ENCODE measurements around the gene SMIM45.
A peak's percentile ranks its signal among the peaks of the same experiment; 100 is the strongest.
"Not testable (repeated sequence)": the region's sequence is repeated elsewhere in the genome, so short reads cannot be mapped to it uniquely, and the experiment has no call there.

The SMIM45 gene

GRCh38 chr22:41935509-41935908 is 16.4 kb upstream of the SMIM45 start:
- no peak for DNase-seq

DNA sequence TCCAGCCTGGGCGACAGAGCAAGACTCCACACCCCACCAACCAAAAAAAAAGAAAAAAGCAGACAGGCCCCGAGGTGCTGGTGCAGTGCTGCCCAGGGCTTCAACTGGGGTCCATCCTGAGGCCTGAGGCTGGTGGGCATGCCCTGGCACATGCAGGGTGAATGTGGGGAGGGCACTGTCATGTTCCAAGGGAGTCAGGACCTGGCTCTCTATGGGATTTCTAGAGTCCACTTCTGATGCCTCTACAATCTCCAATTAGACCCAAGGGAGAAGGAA is 15.1 kb upstream of the SMIM45 start:
- DNase-seq, result no peak

GRCh38 chr22:41939981-41940831 is 11.7 kb upstream of the SMIM45 start:
- peak; percentile 95 for DNase-seq

DNA sequence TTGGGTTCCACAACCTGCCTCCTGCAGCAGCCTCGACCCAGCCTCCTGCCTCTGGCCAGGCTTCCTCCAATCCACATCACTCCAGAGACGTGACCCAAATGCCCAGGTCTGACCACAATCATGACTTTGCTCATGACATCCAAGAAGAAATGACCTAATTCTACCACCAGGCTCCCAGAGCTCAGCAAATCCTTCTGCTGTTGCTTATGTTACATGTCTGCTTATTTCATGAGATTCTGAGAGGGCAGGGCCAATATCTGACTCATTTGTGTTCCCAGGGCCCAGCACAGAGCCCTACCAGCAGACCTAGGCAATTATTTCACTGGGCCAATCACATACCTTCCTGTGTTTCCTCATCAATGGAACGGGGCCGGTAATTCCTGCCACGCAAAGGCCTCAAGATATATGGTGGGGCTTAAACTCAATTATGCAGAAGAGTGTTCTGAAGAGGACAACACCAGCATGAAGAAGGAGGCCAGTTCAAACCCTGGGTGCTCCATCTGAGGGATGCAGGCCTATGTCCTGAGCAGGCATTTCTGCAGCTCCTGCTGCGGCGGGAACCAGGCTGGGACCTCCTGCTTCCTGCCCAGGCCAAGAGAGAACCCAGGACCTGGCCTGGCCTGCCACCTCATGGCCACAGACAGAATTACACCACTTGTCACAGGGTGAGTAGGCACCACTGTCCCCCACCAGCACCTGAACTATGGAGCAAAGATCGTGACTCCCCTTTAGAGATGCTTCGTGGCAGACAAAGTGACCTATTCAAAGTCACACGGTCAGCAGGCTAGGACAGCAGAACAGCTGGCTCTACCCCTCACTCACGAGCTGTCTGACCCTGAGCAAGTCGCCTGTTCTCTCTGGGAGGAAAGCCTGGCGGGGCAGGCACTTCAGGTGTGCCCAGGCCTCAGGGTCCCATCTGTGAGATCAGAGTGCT is 10.9 kb upstream of the SMIM45 start:
- DNase-seq, result peak; percentile 78

DNA sequence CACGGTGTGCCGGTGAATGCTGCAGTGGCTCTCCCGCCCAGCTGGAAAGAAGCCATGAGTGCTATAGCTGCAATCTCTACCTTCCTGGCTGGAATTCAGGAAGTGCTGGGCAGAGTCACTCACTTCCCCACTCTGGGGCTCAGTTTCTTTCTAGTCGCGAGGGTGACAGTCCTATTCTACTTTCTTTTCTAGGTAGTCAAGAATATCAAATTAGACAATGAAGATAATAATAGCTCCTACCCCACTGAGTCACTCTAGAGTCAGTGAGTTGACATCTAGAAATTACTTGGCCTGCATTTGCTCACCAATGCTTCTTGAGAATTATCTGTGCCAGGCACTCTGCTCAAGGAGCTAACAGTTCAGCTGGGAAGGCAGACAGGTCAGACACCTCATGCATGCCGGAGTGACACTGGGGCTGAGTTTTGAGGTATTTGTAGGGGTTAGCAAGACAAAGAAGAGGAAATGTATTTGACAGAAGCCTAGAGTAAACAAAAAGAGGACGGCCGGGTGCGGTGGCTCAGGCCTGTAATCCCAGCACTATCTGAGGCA is 8.2 kb upstream of the SMIM45 start:
- DNase-seq, result no peak

DNA sequence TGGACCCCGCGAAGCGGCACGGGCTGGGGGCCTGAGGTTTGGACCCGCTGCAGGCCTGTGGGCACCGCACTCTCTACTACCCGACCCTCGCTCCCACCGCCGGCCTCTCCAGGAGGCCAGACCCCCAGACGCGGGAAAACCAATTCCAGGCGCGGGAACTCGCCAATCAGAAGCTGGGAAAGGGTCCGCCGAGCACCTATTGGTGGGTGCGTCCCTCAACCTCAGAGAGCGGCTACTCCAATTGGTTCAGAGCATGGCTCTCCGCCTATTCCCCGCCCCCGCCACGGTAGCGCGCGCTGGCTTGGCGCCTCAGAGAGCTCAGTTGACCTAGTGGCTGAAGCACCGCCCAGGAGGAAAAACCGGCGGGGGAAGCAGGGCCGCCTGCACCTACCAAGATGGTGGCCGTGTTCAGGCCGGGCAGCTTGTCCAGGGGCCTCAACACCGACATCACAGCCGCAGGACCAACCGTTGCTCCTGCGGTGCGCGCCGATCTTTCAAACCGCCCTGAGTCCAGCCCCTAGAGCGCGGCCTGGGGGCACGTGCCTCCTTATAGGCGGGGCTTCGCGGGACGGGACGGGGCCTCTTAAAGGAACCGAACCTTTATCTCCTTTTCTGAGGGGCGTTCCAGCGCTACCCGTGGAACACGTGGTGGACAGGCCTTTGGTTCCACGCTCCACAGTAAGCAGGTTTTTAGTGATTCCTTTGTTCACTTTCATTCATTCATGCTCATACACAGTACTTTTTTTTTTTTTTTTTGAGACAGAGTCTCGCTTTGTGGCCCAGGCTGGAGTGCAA is 5.1 kb upstream of the SMIM45 start, which contains the start of gene CENPM:
Gene CENPM, minus strand, starts transcription at position 524 of the 795 bp plus-strand sequence. Its CDS starts 76 bp downstream, at position 448.
- DNase-seq, result peak; percentile 79

GRCh38 chr22:41947424-41948080 is 4.4 kb upstream of the SMIM45 start:
- no peak for DNase-seq

GRCh38 chr22:41948142-41948541 is 3.8 kb upstream of the SMIM45 start:
- no peak for DNase-seq

GRCh38 chr22:41948928-41949296 is 3.0 kb upstream of the SMIM45 start:
- DNase-seq, result not testable (repeated sequence)

- no peak for DNase-seq
Measured at GRCh38 chr22:41949297-41949965, 2.5 kb upstream of the SMIM45 start.

DNA sequence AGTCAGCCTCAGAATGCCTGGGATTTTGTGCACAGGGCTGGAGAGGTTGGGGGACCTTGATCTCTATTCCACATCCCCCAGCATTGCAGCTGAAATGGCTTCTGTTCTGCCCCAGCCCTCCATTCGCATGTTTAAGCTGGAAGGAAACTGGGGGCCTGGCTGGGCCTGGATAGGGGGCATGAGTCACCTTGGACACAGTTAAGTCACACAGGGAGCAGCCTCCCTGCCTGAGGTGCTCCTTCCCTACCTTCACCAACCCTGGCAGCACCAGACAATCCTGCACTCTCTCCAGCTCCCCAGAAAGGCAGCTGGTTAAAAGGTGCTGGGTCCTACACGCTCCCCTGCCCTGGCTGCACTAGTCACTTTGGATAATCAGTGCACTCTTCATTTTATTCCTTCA is 763 bp downstream of the SMIM45 start:
- no peak for DNase-seq

- no peak for DNase-seq
Measured at GRCh38 chr22:41957941-41958556, 6.1 kb downstream of the SMIM45 start.

DNA sequence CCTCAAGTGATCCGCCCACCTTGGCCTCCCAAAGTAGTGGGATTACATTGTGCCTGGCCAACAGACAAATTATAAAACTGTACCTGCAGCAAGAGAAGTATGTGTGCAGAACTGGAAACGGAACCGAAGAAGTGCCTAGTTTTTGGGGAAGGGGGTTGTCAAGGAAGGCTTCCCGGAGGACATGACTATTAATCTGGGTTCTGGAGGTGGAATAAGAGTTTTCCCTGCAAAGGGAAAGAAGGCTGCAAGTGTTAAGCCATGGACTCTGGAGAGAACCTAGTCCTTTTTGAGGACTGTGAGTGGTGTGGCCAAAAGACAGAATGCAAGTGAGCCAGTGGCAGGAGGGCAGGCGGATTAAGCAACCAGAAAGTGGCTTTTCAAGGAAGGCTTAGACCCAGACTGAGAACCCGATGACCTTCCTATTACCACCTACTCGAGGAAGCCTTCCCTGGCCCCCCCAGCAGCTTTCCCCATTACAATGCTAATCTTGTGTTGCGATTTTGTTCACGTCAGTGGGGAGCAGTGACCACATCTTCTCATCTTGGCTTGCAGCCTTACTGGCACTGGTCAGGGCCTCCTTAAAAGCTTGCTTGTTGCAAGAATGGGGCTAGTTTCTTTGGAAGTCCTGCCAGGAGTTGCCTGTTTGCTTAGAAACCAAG is 11.6 kb downstream of the SMIM45 start:
- no peak for DNase-seq

DNA sequence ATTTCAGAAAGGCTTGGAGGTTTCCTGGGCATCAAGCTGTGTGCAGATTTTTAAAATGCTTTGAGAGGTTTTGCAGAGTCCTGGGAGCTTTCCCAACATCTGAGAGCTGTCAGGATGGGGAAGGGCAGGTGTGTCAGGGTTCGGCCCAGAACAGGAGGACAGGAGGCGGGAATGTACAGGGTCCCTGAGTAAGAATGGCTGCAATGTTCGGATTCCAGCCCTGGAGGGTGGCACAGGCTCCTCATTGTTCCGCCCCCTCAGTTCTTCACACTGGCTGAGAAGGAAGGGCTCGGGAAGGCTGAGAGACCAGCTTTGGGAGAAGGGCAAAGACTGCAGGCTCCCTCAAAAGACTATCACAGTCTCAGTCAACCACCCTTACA is 12.2 kb downstream of the SMIM45 start:
- no peak for DNase-seq

GRCh38 chr22:41966225-41966606 is 14.3 kb downstream of the SMIM45 start:
- DNase-seq, result no peak

GRCh38 chr22:41966607-41967240 is 14.8 kb downstream of the SMIM45 start:
- DNase-seq, result no peak

DNA sequence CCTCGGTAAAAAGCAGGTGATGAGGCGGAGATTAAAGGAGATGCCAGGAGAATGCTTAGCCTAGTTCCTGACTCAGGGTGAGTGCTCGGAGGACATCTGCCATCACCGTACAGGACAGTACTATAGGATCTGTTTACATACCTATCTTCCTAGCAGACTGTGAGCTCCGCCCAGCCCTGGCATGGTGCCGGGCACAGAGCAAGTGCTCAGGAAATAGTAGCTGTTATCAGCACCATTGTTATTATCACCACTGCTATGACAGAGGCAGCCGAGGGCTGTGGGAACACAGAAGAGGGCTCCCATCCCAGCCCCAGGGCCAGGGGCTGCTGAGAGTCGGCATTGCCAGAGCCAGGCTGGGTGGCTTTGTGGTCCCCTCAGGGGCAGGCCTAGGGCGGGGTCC is 16.7 kb downstream of the SMIM45 start:
- no peak for DNase-seq

DNA sequence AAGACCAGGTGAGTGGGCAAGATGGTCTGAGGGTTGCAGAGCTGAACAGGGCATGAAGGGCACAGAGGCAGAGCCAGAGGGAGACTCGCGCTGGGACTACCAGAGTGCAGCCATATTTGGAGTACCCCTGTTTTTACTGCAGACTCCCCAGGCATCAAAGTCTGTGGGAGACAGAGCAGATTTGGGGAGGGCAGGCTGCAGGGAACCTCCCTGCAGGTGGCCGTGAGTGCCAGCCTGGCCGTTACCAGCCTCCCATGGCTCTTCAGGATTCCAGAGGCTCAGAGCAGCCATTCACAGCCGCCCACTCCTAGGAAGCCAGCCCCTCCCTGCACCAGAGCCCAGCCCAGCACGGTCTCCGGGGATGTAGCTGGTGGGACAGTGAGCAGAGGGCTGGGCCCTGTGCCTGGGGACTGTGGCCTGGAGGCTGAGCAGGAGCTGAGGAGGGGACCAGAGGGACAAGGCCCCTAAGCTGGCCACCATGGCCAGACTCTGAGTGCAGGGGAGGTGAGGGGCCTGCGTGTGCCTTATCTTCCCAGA is 17.2 kb downstream of the SMIM45 start, which contains the start of gene SEPTIN3:
Gene SEPTIN3, plus strand, starts transcription at position 334 of the 537 bp plus-strand sequence. CDS start 2,050 bp downstream, outside the sequence.
- DNase-seq, result no peak

DNA sequence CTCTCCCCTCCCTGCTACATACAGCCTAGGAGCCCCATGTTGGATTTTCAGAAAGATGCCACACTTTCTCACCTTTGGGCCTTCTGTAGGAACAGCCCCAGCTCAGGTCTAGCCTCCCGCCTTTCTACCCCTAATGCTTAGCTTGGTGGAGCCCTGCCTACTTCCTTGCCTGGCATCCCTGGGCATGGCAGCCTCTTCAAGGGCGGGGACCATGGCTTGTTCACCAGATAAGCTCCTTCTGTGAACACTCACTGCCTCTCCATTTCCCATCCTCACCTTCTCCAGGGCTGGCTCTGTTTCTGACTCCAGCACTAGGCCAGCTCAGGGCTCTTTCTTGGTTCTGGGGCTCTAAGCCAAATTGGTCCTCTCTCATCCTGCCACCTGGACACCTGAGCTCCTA is 18.7 kb downstream of the SMIM45 start:
- DNase-seq, result no peak

GRCh38 chr22:41971431-41971830 is 19.5 kb downstream of the SMIM45 start:
- no peak for DNase-seq

All from activated T-cell treated with anti-CD3 and anti-CD28 coated beads for 4 hours (primary cell).